A549 (cell line): ENCODE data around the gene IL21R. TPM values are rescaled to one million over a fixed set of nuclear protein-coding genes. Genes with fewer than 3 reads are reported as not detected.

Source experiments
- polyA plus RNA-seq, 4 experiments: library from polyadenylated mRNA; depleted of rRNA in 3 of 4; stranded (reverse); fragments of >200 nt; fragmentation: RNase III in 1 of 4; extraction: RNeasy Plus Mini Kit Qiagen cat#74134 plus additional on column Dnase treatment in 1 of 4; gene quantifications; 2 replicates in 3 of 4; 3 replicates in 1 of 4; pipeline ENCODE4 v1.2.3, GENCODE V29; 2011 to 2017

IL21R gene
- polyA plus RNA-seq, 2 of the 4 experiments (the other 2 are of a cell fraction), result 0.04 to 0.09 TPM

Other genes with a start within 250 kb of the IL21R start
- gene KDM8, start 198.6 kb upstream of the IL21R start, polyA plus RNA-seq (2011; rRNA removed), result 1.6 and 2.0 TPM in 2 replicates
- 2.3 to 3.0 TPM (median 2.4 TPM) in 3 replicates for gene KDM8, start 198.6 kb upstream of the IL21R start, polyA plus RNA-seq (2017; fragmentation: RNase III; extraction: RNeasy Plus Mini Kit Qiagen cat#74134 plus additional on column Dnase treatment)
- gene NSMCE1, start 133.4 kb upstream of the IL21R start, polyA plus RNA-seq (2011; rRNA removed), result 32.0 and 33.3 TPM in 2 replicates
- gene NSMCE1, start 133.4 kb upstream of the IL21R start, polyA plus RNA-seq (2017; fragmentation: RNase III; extraction: RNeasy Plus Mini Kit Qiagen cat#74134 plus additional on column Dnase treatment), result 59.9 to 72.6 TPM (median 60.6 TPM) in 3 replicates
- 14.4 and 19.9 TPM in 2 replicates for gene IL4R, start 88.2 kb upstream of the IL21R start, polyA plus RNA-seq (2011; rRNA removed)
- gene IL4R, start 88.2 kb upstream of the IL21R start, polyA plus RNA-seq (2017; fragmentation: RNase III; extraction: RNeasy Plus Mini Kit Qiagen cat#74134 plus additional on column Dnase treatment), result 16.9 to 21.5 TPM (median 19.3 TPM) in 3 replicates
- gene GTF3C1, start 147.7 kb downstream of the IL21R start, polyA plus RNA-seq (2011; rRNA removed), result 40.1 and 41.6 TPM in 2 replicates
- 47.8 to 54.2 TPM (median 51.8 TPM) in 3 replicates for gene GTF3C1, start 147.7 kb downstream of the IL21R start, polyA plus RNA-seq (2017; fragmentation: RNase III; extraction: RNeasy Plus Mini Kit Qiagen cat#74134 plus additional on column Dnase treatment)
- gene KATNIP, start 148.0 kb downstream of the IL21R start, polyA plus RNA-seq (2011; rRNA removed), result 27.1 and 27.9 TPM in 2 replicates
- gene KATNIP, start 148.0 kb downstream of the IL21R start, polyA plus RNA-seq (2017; fragmentation: RNase III; extraction: RNeasy Plus Mini Kit Qiagen cat#74134 plus additional on column Dnase treatment), result 12.8 to 13.5 TPM (median 13.4 TPM) in 3 replicates